PC-9 (cell line): ENCODE measurements around the gene CMTM2. TPM values are rescaled to one million over a fixed set of nuclear protein-coding genes. Genes with fewer than 3 reads are reported as not detected.

Experiments
- Bru-seq: library from RNA; stranded (reverse); fragments of 400-500 nt; gene quantifications from one replicate; lab custom pipeline; 2021; lab: Mats Ljungman, UMichigan
- BruChase-seq, 2 experiments: library from RNA; stranded (reverse); fragments of 400-500 nt; gene quantifications; one replicate each; lab custom pipeline; 2021; lab: Mats Ljungman, UMichigan
- BruUV-seq: library from RNA; stranded (reverse); fragments of 400-500 nt; replicated peaks from 2 replicates; lab custom pipeline; 2021; lab: Mats Ljungman, UMichigan
- CTCF ChIA-PET: fragments of 300-600 bp; sonication (Branson Sonifier 250); formaldehyde crosslinking; loops from one replicate; lab custom pipeline; 2022; ENCODE audit warnings: antibody characterized with exemption; lab: Charles Lee
- POLR2A ChIA-PET: fragments of 300-600 bp; sonication (Branson Sonifier 250); formaldehyde crosslinking; loops from one replicate; lab custom pipeline; 2022; ENCODE audit warnings: antibody characterized with exemption; ENCODE audit not compliant: unreplicated experiment; lab: Charles Lee
- DNase-seq, 2 experiments: peaks; one replicate each; pipeline versions ENCODE4 v3.0.0 to v3.0.0-alpha.2; 2015 to 2022; ENCODE audit warnings: mixed read lengths in 1 of 2
- H2AFZ ChIP-seq: fragments of 200-600 bp; sonication (generic); 2 replicates; pipeline ENCODE4 v1.8.1; 2017; ENCODE audit warnings: antibody characterized with exemption
- H3F3A ChIP-seq: fragments of 200-600 bp; sonication (generic); 2 replicates; pipeline ENCODE4 v1.8.1; 2017; ENCODE audit warnings: antibody characterized with exemption, mild to moderate bottlenecking, low read depth; ENCODE audit not compliant: insufficient read depth
- H3K27ac ChIP-seq: fragments of 200-600 bp; sonication (generic); 2 replicates; pipeline ENCODE4 v1.6.1; 2016; ENCODE audit warnings: mixed run types
- H3K27me3 ChIP-seq: fragments of 200-600 bp; sonication (generic); 2 replicates; pipeline ENCODE4 v1.6.1; 2016; ENCODE audit warnings: low read depth, mixed run types; ENCODE audit not compliant: insufficient read depth
- H3K36me3 ChIP-seq: fragments of 200-600 bp; sonication (generic); 2 replicates; pipeline ENCODE4 v1.6.1; 2016; ENCODE audit warnings: low read depth, mixed run types
- H3K4me1 ChIP-seq: fragments of 200-600 bp; sonication (generic); replicated peaks from 2 replicates; pipeline ENCODE4 v1.6.1; 2016; ENCODE audit warnings: mixed run types; ENCODE audit not compliant: insufficient read depth
- H3K4me2 ChIP-seq: fragments of 200-600 bp; sonication (generic); 2 replicates; pipeline ENCODE4 v1.6.1; 2017; ENCODE audit warnings: mixed run types
- H3K4me3 ChIP-seq: fragments of 200-600 bp; sonication (generic); 2 replicates; pipeline ENCODE4 v1.6.1; 2016; ENCODE audit warnings: mixed run types
- H3K79me2 ChIP-seq: fragments of 200-600 bp; sonication (generic); 2 replicates; pipeline ENCODE4 v1.6.1; 2017; ENCODE audit warnings: low read depth, mixed run types
- H3K9me2 ChIP-seq: fragments of 200-600 bp; sonication (generic); 2 replicates; pipeline ENCODE4 v1.8.1; 2017; ENCODE audit warnings: mild to moderate bottlenecking; ENCODE audit not compliant: insufficient read depth
- H3K9me3 ChIP-seq: fragments of 200-600 bp; sonication (generic); 2 replicates; pipeline ENCODE4 v1.8.1; 2016; ENCODE audit warnings: low read depth; ENCODE audit not compliant: insufficient read depth
- H4K20me1 ChIP-seq: fragments of 200-600 bp; sonication (generic); 2 replicates; pipeline ENCODE4 v1.8.1; 2017; ENCODE audit not compliant: insufficient read depth
- CTCF ChIP-seq: fragments of 200-600 bp; sonication (generic); conservative IDR thresholded peaks from 2 replicates; pipeline ENCODE4 v1.6.1; 2017; ENCODE audit warnings: mixed run types, antibody characterized with exemption, mild to moderate bottlenecking, moderate library complexity
- EZH2 ChIP-seq: fragments of 200-600 bp; sonication (generic); IDR thresholded peaks from 2 replicates; pipeline ENCODE4 v1.8.0; 2017; ENCODE audit warnings: antibody characterized with exemption, low read depth
- intact Hi-C: fragments of 100-400 bp; cut with micrococcal nuclease; formaldehyde crosslinking; loops from one replicate; pipeline ENCODE4 v1.10.0; 2022; ENCODE audit not compliant: unreplicated experiment
- long read RNA-seq: library from polyadenylated mRNA; stranded (forward); transcript quantifications from one replicate; pipeline ENCODE4 v2.0.0, GENCODE V29; 2022
- total RNA-seq: library from RNA; stranded (reverse); gene quantifications from 2 replicates; pipeline ENCODE4 v1.2.3, GENCODE V29; 2021

The CMTM2 gene
- 0.65 TPM in 1 of 2 replicates, not detected in the other for total RNA-seq
- percentile 23 among the genes with signal in this experiment for Bru-seq, nascent RNA
- percentile 30 among the genes with signal in this experiment for BruChase-seq, experiment 1, labeled RNA remaining after a 2-hour chase
- percentile 28 among the genes with signal in this experiment for BruChase-seq, experiment 2, labeled RNA remaining after a 6-hour chase
- long read RNA-seq, partial matches to known transcripts = 0 of 1 reads
- long read RNA-seq, other reads (novel, unspliced or antisense) = 1 of 1 reads

GRCh38 chr16:66578651-66579531 lies at the start of gene CMTM2:
Gene CMTM2 (plus strand): TSS chr16:66579463. CDS start chr16:66579608, 145 bp downstream.
- POLR2A ChIA-PET = no interaction called here
- TF ChIP-seq CTCF (no peak), EZH2 (no peak)
- DNase-seq = no peak
- peaks cover 12% of the 10 kb centered on the region; the same call in 1 of the 2 replicates for H3F3A ChIP-seq
- H3K4me3 ChIP-seq = no peak within 1 kb of the TSS
- H3K79me2 ChIP-seq = no peaks in the 10 kb centered on the region
- CTCF ChIA-PET = no interaction called here
- H3K9me3 ChIP-seq = no peaks in the 10 kb centered on the region
- H2AFZ ChIP-seq = no peak within 1 kb of the TSS
- no peak within 1 kb of the TSS for H3K27ac ChIP-seq
- no peaks in the 10 kb centered on the region for H3K9me2 ChIP-seq
- no peaks in the 10 kb centered on the region for H3K27me3 ChIP-seq
- H3K36me3 ChIP-seq = no peaks in the 10 kb centered on the region
- intact Hi-C loops = no loop called here
- peaks cover 22% of the 10 kb centered on the region for H3K4me1 ChIP-seq
- H4K20me1 ChIP-seq = no peaks in the 10 kb centered on the region
- peak within 1 kb of the TSS; percentile 51 for H3K4me2 ChIP-seq
- BruUV-seq = no TSS peak

- DNase-seq = no peak
- no peak for TF ChIP-seq CTCF
- TF ChIP-seq EZH2 = no peak
- Histone ChIP-seq H3K27ac (no peak overlapping the region), H2AFZ (no peak overlapping the region), H3K27me3 (no peaks in the 10 kb centered on the region), H3K36me3 (0 out of 2 replicates have a peak, but pooled peaks cover 3% of the 10 kb centered on the region), H4K20me1 (no peaks in the 10 kb centered on the region), H3K4me2 (no peak overlapping the region), H3K9me3 (no peaks in the 10 kb centered on the region), H3K79me2 (no peaks in the 10 kb centered on the region), H3K4me3 (no peak overlapping the region), H3F3A (no peaks in the 10 kb centered on the region), H3K4me1 (no peaks in the 10 kb centered on the region), H3K9me2 (no peaks in the 10 kb centered on the region)
- intact Hi-C loops = no loop called here
- ChIA-PET CTCF (no interaction called here), POLR2A (interaction anchor here (0.6 kb wide), 1 partner anchor 244 kb away, joined by 3 read pairs; no protein-coding TSS in a partner anchor)
- no TSS peak for BruUV-seq
These were observed 49.8 kb upstream of the CMTM2 start for GRCh38 chr16:66529475-66529874.

GRCh38 chr16:66534376-66534799 lies 44.9 kb upstream of the CMTM2 start:
- Histone ChIP-seq H3F3A (no peaks in the 10 kb centered on the region), H3K9me2 (no peaks in the 10 kb centered on the region), H3K4me2 (no peak overlapping the region), H2AFZ (no peak overlapping the region), H3K79me2 (no peaks in the 10 kb centered on the region), H3K9me3 (no peaks in the 10 kb centered on the region), H3K27ac (no peak overlapping the region), H4K20me1 (no peaks in the 10 kb centered on the region), H3K4me1 (no peaks in the 10 kb centered on the region), H3K4me3 (no peak overlapping the region), H3K27me3 (no peaks in the 10 kb centered on the region), H3K36me3 (no peaks in the 10 kb centered on the region)
- CTCF ChIA-PET = no interaction called here
- intact Hi-C loops = no loop called here
- no peak for TF ChIP-seq CTCF
- BruUV-seq = no TSS peak
- POLR2A ChIA-PET = no interaction called here
- no peak for DNase-seq
